Esophagus squamous epithelium (tissue), 5 donors: Measurements from ENCODE around the gene UMOD. TPM values are rescaled to one million over a fixed set of nuclear protein-coding genes. Genes with fewer than 3 reads are reported as not detected.

ENCODE experiments used
- DNase-seq: peaks from one replicate; lab custom pipeline; 2025; lab: John Stamatoyannopoulos, UW
- H3K27ac ChIP-seq, 4 donors: fragments of 200-600 bp; sonication (generic); one replicate each; pipeline ENCODE4 v1.5.1; 2016 to 2019; ENCODE audit warnings: mild to moderate bottlenecking in 1 of 4
- H3K27me3 ChIP-seq, 4 donors: fragments of 200-600 bp; sonication (generic); 1 replicate in 3 of 4; 2 replicates in 1 of 4; pipeline versions ENCODE4 v1.5.1 to v1.6.0; 2017 to 2021; ENCODE audit warnings: antibody characterized with exemption in 1 of 4
- H3K36me3 ChIP-seq, 3 donors: fragments of 200-600 bp; sonication (generic); one replicate each; pipeline ENCODE4 v1.5.1; 2016 to 2019
- H3K4me1 ChIP-seq, 3 donors: fragments of 200-600 bp; sonication (generic); one replicate each; pipeline ENCODE4 v1.5.1; 2017 to 2019
- H3K4me3 ChIP-seq, 4 donors: fragments of 200-600 bp; sonication (generic); 1 replicate in 3 of 4; 2 replicates in 1 of 4; pipeline ENCODE4 v1.5.1; 2016 to 2019; ENCODE audit warnings: mild to moderate bottlenecking in 2 of 4, moderate library complexity in 1 of 4
- H3K9me3 ChIP-seq, 3 donors: fragments of 200-600 bp; sonication (generic); one replicate each; pipeline ENCODE4 v1.5.1; 2016 to 2019
- POLR2A ChIP-seq, 4 donors: fragments of 450-650 bp; IDR thresholded peaks; one replicate each; pipeline ENCODE4 v1.6.1; 2017; ENCODE audit warnings: antibody characterized with exemption in 4 of 4, mild to moderate bottlenecking in 4 of 4, moderate library complexity in 3 of 4
- WGBS, 2 donors: methylation state at CpG; one replicate each; pipeline ENCODE4 v1.1.5; 2018; 5-methylcytosine and 5-hydroxymethylcytosine counted together
- intact Hi-C: fragments of 100-400 bp; cut with DNase I; formaldehyde crosslinking; loops from one replicate; pipeline ENCODE4 v1.15.0; 2022
- total RNA-seq, 4 donors: library from RNA; depleted of rRNA; stranded (reverse); fragments of >200 nt; gene quantifications; one replicate each; pipeline ENCODE4 v1.1.0, GENCODE V29; 2016
- TF ChIP-seq, protein P1 (sequence below), 6 experiments: fragments of 450-650 bp in 4 of 6; fragments of 200-600 bp in 2 of 6; sonication (generic) in 2 of 6; IDR thresholded peaks; one replicate each; pipeline ENCODE4 v1.5.1; 2016 to 2019; ENCODE audit warnings: antibody characterized with exemption in 6 of 6, mild to moderate bottlenecking in 4 of 6, moderate library complexity in 4 of 6
- donor health status: DM: yes; HTN: yes; CAD: no.

The UMOD gene
- total RNA-seq, 4 donors from 2014 or later, result not detected

DNA sequence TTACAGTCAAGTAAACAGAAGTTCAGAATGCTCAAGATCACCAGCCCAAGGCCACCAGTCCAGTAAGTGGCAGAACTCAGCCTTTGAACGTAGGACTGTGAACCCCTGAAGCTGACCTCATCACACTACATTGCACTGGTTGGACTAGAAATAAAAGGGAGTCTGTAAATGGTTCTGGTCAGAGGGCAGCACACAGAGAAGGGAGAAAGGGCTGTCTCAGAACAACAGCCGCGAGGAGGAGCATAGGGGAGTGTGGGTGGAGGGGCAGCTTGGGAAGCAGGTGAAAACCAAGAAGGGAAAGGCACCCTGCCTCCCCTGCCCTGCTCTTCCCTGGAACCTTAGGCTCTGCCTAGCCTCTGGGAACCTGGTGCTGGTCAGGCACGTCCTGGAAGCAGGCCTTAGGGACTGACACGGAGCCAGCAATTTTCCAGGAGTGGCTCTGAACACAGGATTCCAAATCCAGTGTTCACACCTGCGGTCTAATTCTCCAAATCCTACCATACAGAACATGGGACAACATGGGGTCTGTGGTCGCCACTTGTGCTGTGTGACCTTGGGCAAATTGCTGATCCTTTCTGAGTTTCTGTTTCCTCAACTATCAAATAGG is 45.1 kb upstream of the UMOD start:
- H3K9me3 ChIP-seq, result no peaks in the 10 kb centered on the region
- H3K27ac ChIP-seq, result no peak overlapping the region
- H3K36me3 ChIP-seq, result no peaks in the 10 kb centered on the region
- 63 to 75% methylated on average over 5 to 7 of the region's 7 CpGs for WGBS, 2 donors
- intact Hi-C loops, result no loop called here
- no peaks in the 10 kb centered on the region for H3K4me1 ChIP-seq
- no peak overlapping the region for H3K4me3 ChIP-seq
- TF ChIP-seq POLR2A (IDR thresholded peaks at IDR 0.05), result no peak
- TF ChIP-seq, protein P1, sequence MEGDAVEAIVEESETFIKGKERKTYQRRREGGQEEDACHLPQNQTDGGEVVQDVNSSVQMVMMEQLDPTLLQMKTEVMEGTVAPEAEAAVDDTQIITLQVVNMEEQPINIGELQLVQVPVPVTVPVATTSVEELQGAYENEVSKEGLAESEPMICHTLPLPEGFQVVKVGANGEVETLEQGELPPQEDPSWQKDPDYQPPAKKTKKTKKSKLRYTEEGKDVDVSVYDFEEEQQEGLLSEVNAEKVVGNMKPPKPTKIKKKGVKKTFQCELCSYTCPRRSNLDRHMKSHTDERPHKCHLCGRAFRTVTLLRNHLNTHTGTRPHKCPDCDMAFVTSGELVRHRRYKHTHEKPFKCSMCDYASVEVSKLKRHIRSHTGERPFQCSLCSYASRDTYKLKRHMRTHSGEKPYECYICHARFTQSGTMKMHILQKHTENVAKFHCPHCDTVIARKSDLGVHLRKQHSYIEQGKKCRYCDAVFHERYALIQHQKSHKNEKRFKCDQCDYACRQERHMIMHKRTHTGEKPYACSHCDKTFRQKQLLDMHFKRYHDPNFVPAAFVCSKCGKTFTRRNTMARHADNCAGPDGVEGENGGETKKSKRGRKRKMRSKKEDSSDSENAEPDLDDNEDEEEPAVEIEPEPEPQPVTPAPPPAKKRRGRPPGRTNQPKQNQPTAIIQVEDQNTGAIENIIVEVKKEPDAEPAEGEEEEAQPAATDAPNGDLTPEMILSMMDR (IDR thresholded peaks at IDR 0.05), result no peak
- DNase-seq, result no peak
- H3K27me3 ChIP-seq, result no peaks in the 10 kb centered on the region

DNA sequence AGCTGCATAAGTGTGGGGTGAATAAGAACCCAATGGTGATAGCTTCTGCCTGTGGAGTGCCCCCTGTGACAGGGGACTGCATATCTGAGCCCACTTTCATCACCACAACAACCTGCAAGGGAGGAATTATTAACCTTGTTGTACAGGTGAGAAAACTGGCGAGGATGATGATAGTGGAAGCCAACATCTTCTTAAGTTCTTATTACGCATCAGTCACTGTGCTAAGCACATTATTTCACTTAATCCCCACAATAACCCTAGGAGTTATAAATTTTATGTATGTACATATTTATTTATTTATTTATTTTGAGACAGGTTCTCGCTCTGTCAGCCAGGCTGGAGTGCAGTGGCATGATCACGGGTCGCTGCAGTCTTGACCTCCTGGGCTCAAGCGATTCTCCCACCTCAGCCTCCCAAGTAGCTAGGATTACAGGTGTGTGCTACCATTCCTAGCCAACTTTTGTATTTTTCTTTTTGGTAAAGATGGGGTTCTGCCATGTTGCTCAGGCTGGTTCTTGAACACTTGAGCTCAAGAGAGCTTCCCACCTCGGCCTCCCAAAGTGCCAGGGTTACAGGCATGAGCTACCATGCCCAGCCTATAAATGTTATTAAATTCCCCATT is 44.4 kb upstream of the UMOD start:
- H3K36me3 ChIP-seq, result no peaks in the 10 kb centered on the region
- intact Hi-C loops, result no loop called here
- no peak for DNase-seq
- no peak for TF ChIP-seq POLR2A (IDR thresholded peaks at IDR 0.05)
- TF ChIP-seq, protein P1 (IDR thresholded peaks at IDR 0.05), result no peak
- H3K4me1 ChIP-seq, result no peaks in the 10 kb centered on the region
- no peaks in the 10 kb centered on the region for H3K27me3 ChIP-seq
- no peaks in the 10 kb centered on the region for H3K9me3 ChIP-seq
- H3K27ac ChIP-seq, result no peak overlapping the region
- H3K4me3 ChIP-seq, result no peak overlapping the region
- WGBS, 2 donors, result 85 to 88% methylated on average over 7 of the region's 7 CpGs

DNA sequence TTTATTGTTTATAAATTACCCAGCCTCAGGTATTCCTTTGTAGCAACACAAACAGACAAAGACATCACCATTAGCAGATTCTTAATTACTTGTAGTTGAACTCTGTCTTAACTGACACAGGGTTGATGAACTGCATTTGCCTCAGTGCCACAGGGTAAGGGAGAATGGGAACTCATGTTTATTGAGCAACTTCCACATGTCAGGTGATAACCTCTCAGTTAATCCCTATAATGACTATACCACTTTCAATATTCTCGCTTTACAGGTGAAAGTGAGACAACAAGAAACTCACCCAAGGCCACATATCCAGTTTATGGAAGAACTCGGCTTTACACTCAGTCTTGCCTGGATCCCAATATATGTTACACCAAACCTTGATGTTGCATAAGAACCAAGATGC is 43.4 kb upstream of the UMOD start:
- H3K4me1 ChIP-seq, result no peaks in the 10 kb centered on the region
- no peak for DNase-seq
- no peaks in the 10 kb centered on the region for H3K9me3 ChIP-seq
- H3K27me3 ChIP-seq, result no peaks in the 10 kb centered on the region
- no peak overlapping the region for H3K27ac ChIP-seq
- no peaks in the 10 kb centered on the region for H3K36me3 ChIP-seq
- no peak overlapping the region for H3K4me3 ChIP-seq
- WGBS, 2 donors, result 63 to 70% methylated on average over 2 of the region's 2 CpGs
- intact Hi-C loops, result no loop called here
- TF ChIP-seq POLR2A (IDR thresholded peaks at IDR 0.05), result no peak
- TF ChIP-seq, protein P1 (IDR thresholded peaks at IDR 0.05), result no peak

DNA sequence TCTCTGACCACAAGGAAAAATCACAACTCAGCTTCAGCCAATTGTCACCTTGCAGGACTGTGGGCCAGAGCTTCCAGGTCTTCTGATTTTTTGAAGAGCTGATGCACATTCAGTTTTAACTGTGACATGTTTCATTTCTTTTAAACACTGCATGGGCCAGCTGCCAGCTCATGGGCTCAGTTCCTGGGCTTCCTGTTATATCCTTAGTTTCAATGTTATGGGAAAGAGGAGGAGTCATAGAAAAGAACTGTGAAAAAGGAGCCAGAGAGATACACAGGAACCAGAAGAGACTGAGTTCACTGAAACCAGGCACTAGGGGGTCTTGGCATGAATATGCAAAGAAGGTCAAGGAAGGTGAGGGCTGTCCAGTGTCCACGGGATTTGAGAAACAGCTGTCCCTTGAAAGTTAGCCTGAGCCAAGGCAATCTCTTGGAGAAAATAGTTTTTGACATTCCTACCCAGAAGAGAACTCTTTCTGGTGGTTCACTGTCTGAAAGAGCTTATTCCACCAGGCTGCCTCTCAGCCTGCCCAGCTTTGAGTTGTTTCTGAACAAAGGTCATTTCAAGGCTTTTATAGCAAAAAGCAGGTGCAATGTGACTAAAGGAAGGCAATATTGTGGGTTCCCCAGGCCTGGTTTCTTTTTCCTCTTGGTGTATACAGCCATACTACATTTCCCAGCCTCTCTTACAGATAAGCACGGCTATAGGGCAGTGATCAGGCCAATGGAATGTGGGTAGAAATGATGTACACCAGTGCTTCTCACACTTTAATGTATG is 41.5 kb upstream of the UMOD start:
- Histone ChIP-seq H3K36me3 (no peaks in the 10 kb centered on the region), H3K4me1 (no peaks in the 10 kb centered on the region), H3K4me3 (no peak overlapping the region), H3K27me3 (no peaks in the 10 kb centered on the region), H3K9me3 (no peaks in the 10 kb centered on the region), H3K27ac (peak overlapping the region in 1 of 4 donors; percentile 21)
- intact Hi-C loops, result no loop called here
- DNase-seq, result no peak
- 42 to 50% methylated on average over 2 of the region's 2 CpGs for WGBS, 2 donors
- TF ChIP-seq, protein P1 (IDR thresholded peaks at IDR 0.05), result no peak
- no peak for TF ChIP-seq POLR2A (IDR thresholded peaks at IDR 0.05)

DNA sequence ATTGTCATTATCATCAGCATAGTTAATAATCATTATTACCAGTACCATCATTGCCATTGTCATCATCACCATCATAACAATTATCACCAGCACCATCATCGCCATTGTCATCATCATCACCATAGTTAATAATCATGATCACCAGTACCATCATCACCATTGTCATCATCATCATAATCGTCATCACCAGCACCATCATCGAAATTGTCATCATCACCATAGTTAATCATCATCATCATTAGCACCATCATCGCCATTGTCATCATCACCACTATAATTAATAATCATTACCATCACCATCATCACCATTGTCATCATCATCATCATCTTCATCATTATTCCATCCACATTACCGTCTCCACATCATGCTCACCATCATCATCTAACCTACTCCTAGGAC is 38.5 kb upstream of the UMOD start:
- Histone ChIP-seq H3K27me3 (peaks cover 0 to 14% (median 0%) of the 10 kb centered on the region in 4 donors), H3K27ac (no peak overlapping the region), H3K9me3 (no peaks in the 10 kb centered on the region), H3K4me3 (no peak overlapping the region), H3K4me1 (peaks cover 0 to 5% (median 0%) of the 10 kb centered on the region in 3 donors), H3K36me3 (no peaks in the 10 kb centered on the region)
- TF ChIP-seq POLR2A (IDR thresholded peaks at IDR 0.05), result no peak
- TF ChIP-seq, protein P1 (IDR thresholded peaks at IDR 0.05), result no peak
- DNase-seq, result no peak
- 75 to 91% methylated on average over 5 of the region's 5 CpGs for WGBS, 2 donors
- intact Hi-C loops, result no loop called here
